Lower lobe of right lung (tissue), 2 donors: ENCODE results near the gene KDM2A. TPM values are rescaled to one million over a fixed set of nuclear protein-coding genes. Genes with fewer than 3 reads are reported as not detected.
A peak's percentile ranks its signal among the peaks of the same experiment; 100 is the strongest.

Experiments
- ATAC-seq, 2 donors: fragments of 200-7000 bp; cut with Tn5 transposase; one replicate each; pipeline ENCODE4 v1.9.1; 2020 to 2022; ENCODE audit warnings: mild to moderate bottlenecking in 2 of 2, moderate library complexity in 2 of 2
- DNase-seq: peaks from one replicate; pipeline ENCODE4 v3.0.0-alpha.2; 2020
- H3K27ac ChIP-seq: fragments of 200-600 bp; one replicate; pipeline ENCODE4 v1.8.0; 2022
- H3K27me3 ChIP-seq: fragments of 200-600 bp; one replicate; pipeline ENCODE4 v1.8.0; 2022; ENCODE audit warnings: low read depth
- H3K36me3 ChIP-seq: fragments of 200-600 bp; one replicate; pipeline ENCODE4 v1.8.0; 2022; ENCODE audit warnings: mild to moderate bottlenecking
- H3K4me1 ChIP-seq: fragments of 200-600 bp; one replicate; pipeline ENCODE4 v1.8.0; 2022
- H3K4me3 ChIP-seq: fragments of 200-600 bp; one replicate; pipeline ENCODE4 v1.8.0; 2022; ENCODE audit warnings: mild to moderate bottlenecking
- H3K9me3 ChIP-seq: fragments of 200-600 bp; one replicate; pipeline ENCODE4 v1.8.0; 2022
- intact Hi-C: fragments of 100-400 bp; cut with DNase I; formaldehyde crosslinking; loops from one replicate; pipeline ENCODE4 v1.11.0; 2022
- long read RNA-seq: library from polyadenylated mRNA; unstranded; transcript quantifications from one replicate; pipeline ENCODE4 v2.0.0, GENCODE V29; 2021
- total RNA-seq: library from RNA; stranded (reverse); fragmentation: NEBNext Ultra II Directional; extraction: Animal tissue kit (Norgen Biotek cat#: 25700); gene quantifications from one replicate; pipeline ENCODE4 v1.2.1, GENCODE V29; 2021
- TF ChIP-seq, protein P1 (sequence below): fragments of 200-600 bp; IDR thresholded peaks from one replicate; pipeline ENCODE4 v1.8.0; 2022; ENCODE audit warnings: antibody characterized with exemption, mild to moderate bottlenecking
- donor health status: DM: no; HTN: yes; CAD: no; lungs with severe emphysema.

KDM2A gene
- total RNA-seq, result 80.5 TPM
- long read RNA-seq, partial matches to known transcripts, result 12 of 58 reads
- long read RNA-seq, other reads (novel, unspliced or antisense), result 38 of 58 reads

GRCh38 chr11:67118801-67119584 is at the start of gene KDM2A:
Gene KDM2A (plus strand): TSS chr11:67119263. CDS start chr11:67121317, 2,054 bp downstream.
- peak within 1 kb of the TSS; percentile 98 for H3K27ac ChIP-seq
- no peaks in the 10 kb centered on the region for H3K27me3 ChIP-seq
- H3K36me3 ChIP-seq, result peaks cover 15% of the 10 kb centered on the region
- peaks cover 43% of the 10 kb centered on the region for H3K4me1 ChIP-seq
- TF ChIP-seq, protein P1, sequence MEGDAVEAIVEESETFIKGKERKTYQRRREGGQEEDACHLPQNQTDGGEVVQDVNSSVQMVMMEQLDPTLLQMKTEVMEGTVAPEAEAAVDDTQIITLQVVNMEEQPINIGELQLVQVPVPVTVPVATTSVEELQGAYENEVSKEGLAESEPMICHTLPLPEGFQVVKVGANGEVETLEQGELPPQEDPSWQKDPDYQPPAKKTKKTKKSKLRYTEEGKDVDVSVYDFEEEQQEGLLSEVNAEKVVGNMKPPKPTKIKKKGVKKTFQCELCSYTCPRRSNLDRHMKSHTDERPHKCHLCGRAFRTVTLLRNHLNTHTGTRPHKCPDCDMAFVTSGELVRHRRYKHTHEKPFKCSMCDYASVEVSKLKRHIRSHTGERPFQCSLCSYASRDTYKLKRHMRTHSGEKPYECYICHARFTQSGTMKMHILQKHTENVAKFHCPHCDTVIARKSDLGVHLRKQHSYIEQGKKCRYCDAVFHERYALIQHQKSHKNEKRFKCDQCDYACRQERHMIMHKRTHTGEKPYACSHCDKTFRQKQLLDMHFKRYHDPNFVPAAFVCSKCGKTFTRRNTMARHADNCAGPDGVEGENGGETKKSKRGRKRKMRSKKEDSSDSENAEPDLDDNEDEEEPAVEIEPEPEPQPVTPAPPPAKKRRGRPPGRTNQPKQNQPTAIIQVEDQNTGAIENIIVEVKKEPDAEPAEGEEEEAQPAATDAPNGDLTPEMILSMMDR, result peak; percentile 29
- DNase-seq (peak; percentile 100), ATAC-seq (peak; percentile 93 to 96)
- H3K4me3 ChIP-seq, result peak within 1 kb of the TSS; percentile 87
- no peaks in the 10 kb centered on the region for H3K9me3 ChIP-seq
- intact Hi-C loops, result no loop called here

GRCh38 chr11:67071420-67072284 is 47.4 kb upstream of the KDM2A start:
- intact Hi-C loops, result no loop called here
- H3K27ac ChIP-seq, result no peak overlapping the region
- TF ChIP-seq, protein P1, result peak; percentile 90
- H3K4me3 ChIP-seq, result peak overlapping the region; percentile 47
- no peaks in the 10 kb centered on the region for H3K27me3 ChIP-seq
- ATAC-seq (peak; percentile 92), DNase-seq (peak; percentile 89)
- peaks cover 8% of the 10 kb centered on the region for H3K4me1 ChIP-seq
- no peaks in the 10 kb centered on the region for H3K9me3 ChIP-seq
- no peaks in the 10 kb centered on the region for H3K36me3 ChIP-seq

GRCh38 chr11:67072295-67072694 is 46.8 kb upstream of the KDM2A start:
- Histone ChIP-seq H3K27ac (no peak overlapping the region), H3K27me3 (no peaks in the 10 kb centered on the region), H3K36me3 (no peaks in the 10 kb centered on the region), H3K9me3 (no peaks in the 10 kb centered on the region), H3K4me3 (no peak overlapping the region), H3K4me1 (peaks cover 12% of the 10 kb centered on the region)
- intact Hi-C loops, result no loop called here
- no peak for ATAC-seq
- no peak for DNase-seq
- TF ChIP-seq, protein P1, result no peak

- intact Hi-C loops, result no loop called here
- Histone ChIP-seq H3K9me3 (no peaks in the 10 kb centered on the region), H3K4me3 (no peak overlapping the region), H3K27ac (no peak overlapping the region), H3K36me3 (no peaks in the 10 kb centered on the region), H3K4me1 (peaks cover 14% of the 10 kb centered on the region), H3K27me3 (no peaks in the 10 kb centered on the region)
- DNase-seq (no peak), ATAC-seq (no peak)
- TF ChIP-seq, protein P1, result no peak
Observed at GRCh38 chr11:67073908-67074307, 45.2 kb upstream of the KDM2A start.

GRCh38 chr11:67076202-67076601 is 42.9 kb upstream of the KDM2A start:
- ATAC-seq (no peak), DNase-seq (no peak)
- Histone ChIP-seq H3K9me3 (no peaks in the 10 kb centered on the region), H3K4me1 (peaks cover 14% of the 10 kb centered on the region), H3K27me3 (no peaks in the 10 kb centered on the region), H3K4me3 (no peak overlapping the region), H3K27ac (no peak overlapping the region), H3K36me3 (no peaks in the 10 kb centered on the region)
- TF ChIP-seq, protein P1, result no peak
- intact Hi-C loops, result no loop called here
